Activated naive CD4-positive, alpha-beta T cell treated with anti-CD3 and anti-CD28 coated beads, Interleukin-2, amount 50 U/mL, for 72 hours (primary cell): ENCODE measurements around the gene LGALS7B. TPM values are rescaled to one million over a fixed set of nuclear protein-coding genes. Genes with fewer than 3 reads are reported as not detected.
"Not testable (repeated sequence)": the region's sequence is repeated elsewhere in the genome, so short reads cannot be mapped to it uniquely, and the experiment has no call there.

Source experiments
- ATAC-seq, 2 donors: fragments of 150-1000 bp; cut with Tn5 transposase; 2 replicates each; pipeline ENCODE4 v1.10.0; 2021; ENCODE audit warnings: mild to moderate bottlenecking in 2 of 2, moderate library complexity in 2 of 2
- DNase-seq, 2 donors: peaks; one replicate each; pipeline ENCODE4 v3.0.0; 2021 to 2022; ENCODE audit warnings: low spot score in 2 of 2
- H3K27ac Mint-ChIP-seq, 2 donors: one replicate each; pipeline ENCODE4 v1.8.0; 2022; ENCODE audit warnings: mild to moderate bottlenecking in 2 of 2, mixed read lengths in 2 of 2
- H3K36me3 Mint-ChIP-seq, 2 donors: one replicate each; pipeline ENCODE4 v1.8.0; 2022; ENCODE audit warnings: mixed read lengths in 2 of 2
- H3K9me3 Mint-ChIP-seq, 2 donors: one replicate each; pipeline ENCODE4 v1.8.0; 2022; ENCODE audit warnings: mixed read lengths in 2 of 2
- total RNA-seq, 2 donors: library from RNA; stranded (reverse); gene quantifications; one replicate each; pipeline ENCODE4 v1.2.3, GENCODE V29; 2022

Gene LGALS7B
- total RNA-seq = not detected

- H3K27ac Mint-ChIP-seq = no peak within 1 kb of the TSS
- DNase-seq (no peak), ATAC-seq (no peak)
- H3K9me3 Mint-ChIP-seq = no peaks in the 10 kb centered on the region
- no peaks in the 10 kb centered on the region for H3K36me3 Mint-ChIP-seq
Observed at GRCh38 chr19:38788478-38789243, at the start of gene LGALS7B. Gene LGALS7B (plus strand): TSS chr19:38789200. CDS start chr19:38789227, 27 bp downstream.

DNA sequence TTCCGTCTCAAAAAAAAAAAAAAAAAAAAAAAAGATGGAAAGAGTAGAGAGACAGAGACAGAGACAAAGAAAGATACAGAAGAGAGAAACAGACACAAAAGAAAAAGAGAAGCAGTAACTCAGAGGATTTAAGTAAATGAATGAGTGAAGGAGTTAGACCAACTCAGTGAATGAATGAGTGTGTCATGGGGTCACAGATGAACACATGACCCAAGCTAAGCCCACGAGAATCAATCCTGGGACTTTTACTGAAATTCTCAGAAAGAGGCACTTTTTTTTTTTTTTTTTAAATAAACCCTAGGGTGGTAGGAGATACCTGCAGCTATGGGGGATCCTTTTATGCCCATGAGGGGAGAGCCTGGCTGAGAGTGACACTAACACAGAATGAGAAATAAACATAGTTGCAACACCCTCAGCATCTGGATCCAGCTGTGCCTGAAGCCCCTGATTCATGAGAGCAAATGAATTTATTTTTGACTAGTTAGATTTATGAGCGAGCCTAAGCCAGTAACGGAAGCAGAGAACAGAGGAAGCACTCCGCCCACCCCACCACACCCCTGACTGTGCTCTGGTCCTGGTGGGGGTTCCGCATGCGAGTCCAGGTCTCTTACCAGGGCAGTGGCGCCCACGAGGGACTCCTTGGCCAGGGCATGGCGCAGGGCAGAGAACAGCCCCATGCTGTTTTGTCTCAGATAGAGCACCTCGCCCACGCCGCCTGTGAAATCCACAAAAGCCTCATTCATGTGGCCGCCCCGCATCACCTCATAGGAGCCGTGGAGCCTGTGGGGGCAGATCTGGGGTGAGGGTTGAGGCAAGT, 49.4 kb upstream of the LGALS7B start:
- Mint-ChIP-seq H3K9me3 (no peaks in the 10 kb centered on the region), H3K36me3 (no peaks in the 10 kb centered on the region), H3K27ac (no peak overlapping the region)
- ATAC-seq = no peak
- DNase-seq = no peak

DNA sequence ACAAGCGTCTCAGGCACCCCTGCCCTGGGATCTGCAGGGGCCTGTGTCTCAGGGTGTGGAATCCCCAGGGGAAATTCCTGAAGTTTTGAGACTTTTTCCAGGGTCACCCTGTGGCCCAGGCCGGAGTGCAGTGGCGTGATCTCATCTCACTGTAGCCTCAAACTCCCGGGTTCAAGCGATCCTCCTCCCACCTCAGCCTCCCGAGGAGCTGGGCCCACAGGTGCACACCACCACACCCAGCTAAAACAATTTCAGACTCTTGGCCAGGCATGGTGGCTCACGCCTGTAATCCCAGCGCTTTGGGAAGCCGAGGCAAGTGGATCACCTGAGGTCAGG, 48.8 kb upstream of the LGALS7B start:
- no peaks in the 10 kb centered on the region for H3K36me3 Mint-ChIP-seq
- DNase-seq = no peak
- no peak overlapping the region for H3K27ac Mint-ChIP-seq
- no peaks in the 10 kb centered on the region for H3K9me3 Mint-ChIP-seq
- ATAC-seq = no peak

DNA sequence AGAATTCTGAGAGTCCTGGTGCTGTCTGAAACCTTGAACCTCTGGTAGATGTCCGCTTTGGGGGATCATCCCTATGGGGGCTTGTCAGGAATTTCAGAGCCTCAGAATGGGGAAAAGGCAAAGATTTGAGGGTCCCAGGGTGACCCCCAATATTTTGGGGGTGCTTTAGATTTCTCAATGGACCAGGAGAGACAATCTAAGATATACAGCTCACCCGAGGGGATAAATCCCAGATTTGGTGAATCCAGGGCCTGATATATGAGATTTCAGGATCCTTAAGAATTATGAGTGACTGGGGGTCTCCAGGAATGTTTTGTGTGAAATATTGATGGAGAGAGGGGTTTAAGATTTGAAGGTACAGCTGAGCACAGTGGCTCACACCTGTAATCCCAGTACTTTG, 48.1 kb upstream of the LGALS7B start:
- H3K9me3 Mint-ChIP-seq = no peaks in the 10 kb centered on the region
- no peaks in the 10 kb centered on the region for H3K36me3 Mint-ChIP-seq
- no peak for DNase-seq

DNA sequence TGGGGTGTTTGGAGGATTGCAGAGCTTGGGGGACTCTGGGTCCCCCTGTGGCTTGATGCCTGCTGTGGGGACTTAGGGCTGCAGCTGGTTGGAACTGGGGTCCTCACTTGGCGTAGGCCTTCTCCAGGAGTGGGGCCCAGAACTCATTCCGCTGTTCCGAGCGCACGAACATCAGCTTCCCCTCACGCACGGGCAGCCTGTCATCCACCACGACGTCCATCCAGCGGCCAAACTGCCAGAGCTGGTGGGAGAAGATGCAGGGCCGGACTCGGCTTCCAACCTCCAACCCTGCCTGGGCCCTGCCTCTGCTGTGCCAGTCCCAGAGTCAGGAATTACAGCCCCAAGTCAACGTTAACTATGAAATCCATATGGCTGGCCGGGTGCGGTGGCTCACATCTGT, 47.3 kb upstream of the LGALS7B start:
- H3K36me3 Mint-ChIP-seq = no peaks in the 10 kb centered on the region
- no peak for ATAC-seq
- DNase-seq = no peak
- no peaks in the 10 kb centered on the region for H3K9me3 Mint-ChIP-seq
- H3K27ac Mint-ChIP-seq = no peak overlapping the region

More for the DNA sequence above, 48.1 kb upstream of the LGALS7B start:
- ATAC-seq = no peak
- H3K27ac Mint-ChIP-seq = no peak overlapping the region

GRCh38 chr19:38742296-38742695, 46.7 kb upstream of the LGALS7B start:
- DNase-seq = no peak
- Mint-ChIP-seq H3K9me3 (no peaks in the 10 kb centered on the region), H3K36me3 (no peaks in the 10 kb centered on the region), H3K27ac (no peak overlapping the region)
- no peak for ATAC-seq

DNA sequence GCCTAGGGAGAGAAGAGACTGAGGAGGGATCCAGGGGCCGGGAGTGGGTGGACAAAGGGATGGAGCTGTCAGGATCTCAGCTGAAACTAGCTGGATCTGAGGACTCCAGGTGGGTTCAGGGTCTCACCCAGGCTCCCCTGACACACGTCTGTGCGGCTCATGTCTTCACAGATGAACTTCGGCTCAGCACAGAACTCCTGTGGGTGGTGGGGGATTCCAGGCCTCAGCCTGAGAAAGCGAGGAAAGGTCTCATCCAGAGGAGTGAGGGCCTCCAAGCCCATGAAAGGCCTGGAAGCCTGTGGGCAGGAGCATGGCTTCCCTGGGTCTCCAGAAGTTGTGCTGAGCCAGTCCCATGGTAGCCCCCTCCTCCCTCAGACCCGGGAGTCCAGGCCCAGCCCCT, 46.1 kb upstream of the LGALS7B start:
- Mint-ChIP-seq H3K36me3 (no peaks in the 10 kb centered on the region), H3K27ac (no peak overlapping the region), H3K9me3 (no peaks in the 10 kb centered on the region)
- ATAC-seq (no peak), DNase-seq (no peak)

DNA sequence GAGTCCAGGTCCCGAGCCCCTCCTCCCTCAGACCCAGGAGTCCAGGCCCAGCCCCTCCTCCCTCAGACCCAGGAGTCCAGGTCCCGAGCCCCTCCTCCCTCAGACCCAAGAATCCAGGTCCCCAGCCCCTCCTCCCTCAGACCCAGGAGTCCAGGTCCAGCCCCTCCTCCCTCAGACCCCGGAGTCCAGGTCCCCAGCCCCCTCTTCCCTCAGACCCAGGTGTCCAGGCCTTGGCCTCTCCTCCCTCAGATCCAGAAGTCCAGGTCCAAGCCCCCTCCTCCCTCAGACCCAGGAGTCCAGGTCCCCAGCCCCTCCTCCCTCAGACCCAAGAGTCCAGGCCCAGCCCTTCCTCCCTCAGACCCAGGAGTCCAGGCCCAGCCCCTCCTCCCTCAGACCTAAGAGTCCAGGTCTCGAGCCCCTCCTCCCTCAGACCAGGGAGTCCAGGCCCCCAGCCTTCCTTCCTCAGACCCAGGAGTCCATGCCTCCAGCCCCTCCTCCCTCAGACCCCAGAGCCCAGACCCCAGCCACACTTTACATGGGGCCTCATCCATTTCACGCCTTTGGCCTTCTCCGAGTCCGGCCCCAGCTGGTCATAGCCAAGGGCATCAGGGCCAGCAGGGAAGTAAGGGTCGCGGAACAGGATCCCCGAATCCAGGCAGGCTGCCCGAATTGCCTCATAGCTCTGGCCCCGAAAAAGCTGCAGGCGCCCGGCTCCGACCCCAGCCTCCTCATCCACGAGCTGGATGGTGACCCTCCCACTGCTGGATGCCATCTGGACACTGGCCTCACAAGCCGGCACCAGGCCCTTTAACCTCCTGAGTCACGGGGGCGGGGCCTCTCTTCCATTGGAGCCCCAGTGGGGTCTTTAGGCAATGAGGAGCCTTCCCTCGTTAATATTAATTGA, 45.4 kb upstream of the LGALS7B start:
- H3K9me3 Mint-ChIP-seq = no peaks in the 10 kb centered on the region
- no peak overlapping the region for H3K27ac Mint-ChIP-seq
- no peak for ATAC-seq
- H3K36me3 Mint-ChIP-seq = no peaks in the 10 kb centered on the region
- DNase-seq = no peak

DNA sequence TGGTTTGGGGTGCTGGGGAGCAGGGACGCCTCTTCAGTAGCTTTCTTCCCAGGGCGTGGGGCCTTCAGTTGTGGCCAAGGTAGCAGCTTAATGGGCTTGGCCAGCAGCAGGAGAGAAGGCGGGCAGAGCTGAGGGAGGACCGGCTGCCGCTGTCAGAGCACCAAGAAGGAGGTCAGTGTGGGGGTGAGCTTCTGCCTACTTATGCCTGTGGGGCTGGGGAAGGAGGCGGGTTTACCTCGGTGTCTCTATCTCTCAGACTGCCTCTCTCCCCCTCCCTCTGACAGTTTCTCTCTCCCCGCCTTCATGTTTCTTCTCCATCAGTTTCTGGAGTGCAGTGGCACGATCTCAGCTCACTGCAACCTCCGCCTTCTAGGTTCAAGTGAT, 44.7 kb upstream of the LGALS7B start, which contains the start of gene CAPN12:
CAPN12 (minus strand) TSS at position 177 of the 384 bp plus-strand sequence. CDS start 309 bp downstream, outside the sequence.
- Mint-ChIP-seq H3K9me3 (no peaks in the 10 kb centered on the region), H3K36me3 (no peaks in the 10 kb centered on the region), H3K27ac (no peak within 1 kb of the TSS)
- DNase-seq (no peak), ATAC-seq (no peak)

- DNase-seq (no peak), ATAC-seq (no peak)
- Mint-ChIP-seq H3K9me3 (no peaks in the 10 kb centered on the region), H3K27ac (no peak overlapping the region), H3K36me3 (no peaks in the 10 kb centered on the region)
Observed at GRCh38 chr19:38744874-38745273, 44.1 kb upstream of the LGALS7B start.

DNA sequence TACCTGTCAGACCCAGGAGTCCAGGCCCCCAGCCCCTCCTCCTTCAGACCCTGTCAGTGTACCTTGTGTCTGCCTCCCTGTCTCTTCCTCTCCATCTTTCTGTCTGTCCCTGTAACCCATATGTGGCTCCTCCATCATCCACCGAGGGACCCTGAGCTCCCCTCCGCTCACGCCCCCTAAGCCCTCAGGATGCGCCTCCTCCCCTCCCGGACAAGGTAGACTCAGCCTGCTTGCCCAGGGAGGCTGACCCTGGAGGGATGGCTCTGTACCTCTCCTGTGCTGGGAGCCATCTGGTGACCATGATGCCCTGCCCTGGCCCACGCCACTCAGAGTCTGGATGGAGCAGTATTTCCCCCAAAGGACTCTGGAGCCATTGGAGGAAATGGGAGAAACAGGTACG, 43.7 kb upstream of the LGALS7B start:
- ATAC-seq = no peak
- no peak for DNase-seq
- H3K36me3 Mint-ChIP-seq = no peaks in the 10 kb centered on the region
- H3K9me3 Mint-ChIP-seq = no peaks in the 10 kb centered on the region
- no peak overlapping the region for H3K27ac Mint-ChIP-seq

DNA sequence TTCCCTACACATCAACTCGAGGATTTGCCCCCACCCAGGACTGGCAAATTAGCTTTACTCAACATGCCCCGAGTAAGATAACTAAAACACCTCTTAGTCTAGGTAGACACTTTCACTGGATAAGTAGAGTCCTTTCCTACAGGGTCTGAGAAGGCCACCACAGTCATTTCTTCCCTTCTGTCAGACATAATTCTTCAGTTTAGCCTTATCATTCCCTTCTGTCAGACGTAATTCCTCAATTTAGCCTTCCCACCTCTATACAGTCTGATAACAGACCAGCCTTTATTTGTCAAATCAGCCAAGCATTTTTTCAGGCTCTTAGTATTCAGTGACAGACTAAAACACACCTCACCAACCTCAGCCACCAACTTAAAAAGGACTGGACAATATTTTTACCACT, 35.2 kb upstream of the LGALS7B start:
- not testable (repeated sequence) for ATAC-seq, H3K36me3 Mint-ChIP-seq, DNase-seq, H3K9me3 Mint-ChIP-seq, H3K27ac Mint-ChIP-seq

GRCh38 chr19:38754196-38754595, 34.8 kb upstream of the LGALS7B start:
- H3K36me3 Mint-ChIP-seq, DNase-seq: not testable (repeated sequence)

DNA sequence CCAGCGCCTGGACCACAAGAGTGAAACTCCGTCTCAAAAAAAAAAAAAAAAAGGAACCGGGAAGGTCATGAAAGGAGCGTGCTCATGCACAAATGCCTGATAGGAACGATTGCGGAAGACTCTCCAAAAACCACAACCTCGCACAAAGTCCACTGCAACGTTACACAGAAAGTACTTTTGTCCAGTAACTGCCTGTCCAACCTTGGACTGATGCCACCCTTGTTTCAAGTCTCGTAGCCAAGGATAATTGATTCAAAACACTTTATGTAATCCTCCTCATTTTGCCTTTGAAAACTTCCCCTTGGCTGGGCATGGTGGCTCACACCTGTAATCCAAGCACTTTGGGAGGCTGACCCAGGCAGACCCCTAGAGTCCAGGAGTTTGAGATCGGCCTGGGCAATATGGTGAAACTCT, 29.4 kb upstream of the LGALS7B start:
- DNase-seq = no peak
- Mint-ChIP-seq H3K9me3 (no peaks in the 10 kb centered on the region), H3K36me3 (no peaks in the 10 kb centered on the region), H3K27ac (no peak overlapping the region)
- ATAC-seq = no peak

More at GRCh38 chr19:38754196-38754595, 34.8 kb upstream of the LGALS7B start:
- H3K9me3 Mint-ChIP-seq, ATAC-seq, H3K27ac Mint-ChIP-seq: not testable (repeated sequence)

DNA sequence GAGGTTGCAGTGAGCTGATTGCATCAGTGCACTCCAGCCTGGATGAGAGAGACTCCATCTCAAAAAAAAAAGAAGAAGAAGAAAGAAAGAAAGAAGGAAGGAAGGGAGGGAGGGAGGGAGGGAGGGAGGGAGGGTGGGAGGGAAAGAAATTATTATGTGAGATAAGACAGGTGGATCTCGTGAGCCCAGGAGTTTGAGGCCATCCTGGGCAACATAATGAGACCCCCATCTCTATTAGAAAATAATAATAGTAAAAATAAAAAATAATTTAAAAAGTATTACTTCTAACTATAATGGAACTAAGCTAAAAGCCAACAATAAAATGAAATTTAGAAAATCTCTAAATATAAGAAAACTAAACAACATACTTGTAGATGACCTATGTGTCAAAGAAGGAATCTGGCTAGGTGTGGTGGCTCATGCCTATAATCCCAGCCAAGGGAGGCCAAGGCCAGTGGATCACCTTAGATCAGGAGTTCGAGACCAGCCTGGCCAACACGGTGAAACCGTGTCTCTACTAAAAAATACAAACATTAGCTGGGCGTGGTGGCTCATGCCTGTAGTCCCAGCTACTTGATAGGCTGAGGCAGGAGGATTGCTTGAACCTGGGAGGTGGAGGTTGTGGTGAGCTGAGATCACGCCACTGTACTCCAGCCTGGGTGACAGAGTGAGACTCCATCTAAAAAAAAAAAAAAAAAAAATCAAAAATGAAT, 28.0 kb upstream of the LGALS7B start:
- not testable (repeated sequence) for ATAC-seq, H3K9me3 Mint-ChIP-seq, H3K36me3 Mint-ChIP-seq, DNase-seq
- H3K27ac Mint-ChIP-seq = peak overlapping the region in 1 of 2 donors; percentile 61

DNA sequence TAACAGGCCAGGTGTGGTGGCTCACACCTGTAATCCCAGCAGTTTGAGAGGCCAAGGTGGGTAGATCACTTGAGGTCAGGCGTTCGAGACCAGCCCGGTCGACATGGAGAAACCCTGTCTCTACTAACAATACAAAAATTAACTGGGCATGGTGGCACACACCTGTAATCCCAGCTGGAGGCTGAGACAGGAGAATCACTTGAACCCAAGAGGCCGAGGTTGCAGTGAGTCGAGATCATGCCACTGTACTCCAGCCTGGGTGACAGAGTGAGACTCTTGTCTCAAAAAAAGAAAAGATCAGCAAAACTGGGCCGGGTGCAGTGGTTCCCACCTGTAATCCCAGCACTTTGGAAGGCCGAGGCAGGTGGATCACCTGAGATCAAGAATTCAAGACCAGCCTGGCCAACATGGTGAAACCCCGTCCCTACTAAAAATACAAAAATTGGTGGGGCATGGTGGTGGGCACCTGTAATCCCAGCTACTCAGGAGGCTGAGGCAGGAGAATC, 27.1 kb upstream of the LGALS7B start:
- H3K27ac Mint-ChIP-seq, DNase-seq, H3K36me3 Mint-ChIP-seq, H3K9me3 Mint-ChIP-seq, ATAC-seq: not testable (repeated sequence)
